Tibial nerve (tissue), 4 donors: Measurements from ENCODE around the gene SLC6A17. TPM values are rescaled to one million over a fixed set of nuclear protein-coding genes. Genes with fewer than 3 reads are reported as not detected.

Source experiments
- DNase-seq, 2 donors: peaks; one replicate each; pipeline ENCODE4 v3.0.0-alpha.2; 2019; ENCODE audit warnings: low spot score in 2 of 2
- H3K27ac ChIP-seq, 4 donors: fragments of 200-600 bp; sonication (generic) in 3 of 4; one replicate each; pipeline ENCODE4 v1.5.1; 2017 to 2019; ENCODE audit warnings: mild to moderate bottlenecking in 1 of 4
- H3K27me3 ChIP-seq, 2 donors: fragments of 200-600 bp; sonication (generic) in 1 of 2; one replicate each; pipeline versions ENCODE4 v1.5.1 to v1.6.0; 2017 to 2019
- H3K36me3 ChIP-seq, 3 donors: fragments of 200-600 bp; sonication (generic); one replicate each; pipeline ENCODE4 v1.5.1; 2018 to 2019
- H3K4me1 ChIP-seq, 4 donors: fragments of 200-600 bp; sonication (generic) in 3 of 4; one replicate each; pipeline ENCODE4 v1.5.1; 2017 to 2019
- H3K4me3 ChIP-seq, 4 donors: fragments of 200-600 bp; sonication (generic) in 3 of 4; one replicate each; pipeline ENCODE4 v1.5.1; 2017 to 2019; ENCODE audit warnings: mild to moderate bottlenecking in 1 of 4, moderate library complexity in 1 of 4
- H3K9me3 ChIP-seq, 4 donors: fragments of 200-600 bp; sonication (generic) in 3 of 4; one replicate each; pipeline ENCODE4 v1.5.1; 2017 to 2019
- CTCF ChIP-seq, 5 experiments: fragments of 200-600 bp in 3 of 5; fragments of 450-650 bp in 2 of 5; sonication (generic) in 3 of 5; IDR thresholded peaks; one replicate each; pipeline ENCODE4 v1.5.1; 2016 to 2019; ENCODE audit warnings: antibody characterized with exemption in 5 of 5, mild to moderate bottlenecking in 3 of 5, moderate library complexity in 2 of 5
- EP300 ChIP-seq, 2 donors: sonication (generic); formaldehyde crosslinking; IDR thresholded peaks; one replicate each; pipeline ENCODE4 v1.6.1; 2017; ENCODE audit warnings: antibody characterized with exemption in 2 of 2, mild to moderate bottlenecking in 1 of 2
- POLR2A ChIP-seq, 2 donors: fragments of 450-650 bp; IDR thresholded peaks; one replicate each; pipeline ENCODE4 v1.6.1; 2017; ENCODE audit warnings: antibody characterized with exemption in 2 of 2, mild to moderate bottlenecking in 2 of 2, moderate library complexity in 2 of 2
- WGBS, 2 donors: methylation state at CpG; one replicate each; pipeline ENCODE4 v1.1.5; 2018; 5-methylcytosine and 5-hydroxymethylcytosine counted together
- total RNA-seq, 4 donors: library from RNA; depleted of rRNA; stranded (reverse); fragments of >200 nt; gene quantifications; one replicate each; pipeline ENCODE4 v1.1.0, GENCODE V29; 2016

SLC6A17 gene
- total RNA-seq, 4 donors from 2014 or later, result under 0.01 to 0.22 TPM; not detected in 2

DNA sequence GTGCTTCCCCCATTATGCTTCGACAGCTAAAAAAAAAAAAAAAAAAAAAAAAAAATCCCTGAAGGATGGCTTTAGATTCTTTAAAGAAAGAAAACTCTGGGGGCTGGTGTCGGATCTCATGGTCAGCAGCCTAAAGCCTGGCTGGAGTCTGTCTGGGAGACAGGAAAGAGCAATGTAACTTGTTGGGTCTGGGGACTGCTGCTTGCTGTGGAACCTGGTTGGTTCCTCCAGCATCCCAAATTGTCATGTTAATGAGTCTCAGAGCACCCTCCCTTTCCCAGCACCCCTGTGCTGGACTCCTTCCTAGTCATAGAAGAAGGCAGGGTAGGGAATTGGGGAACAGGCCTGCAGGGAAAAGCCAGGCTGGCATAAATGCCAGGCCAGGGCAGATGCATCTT is 62.8 kb downstream of the SLC6A17 start:
- no peaks in the 10 kb centered on the region for H3K27me3 ChIP-seq
- WGBS, 2 donors, result 63 to 76% methylated on average over 2 of the region's 2 CpGs
- no peak for DNase-seq
- no peaks in the 10 kb centered on the region for H3K9me3 ChIP-seq
- H3K4me3 ChIP-seq, result no peak overlapping the region
- TF ChIP-seq POLR2A (IDR thresholded peaks at IDR 0.05) (no peak), EP300 (IDR thresholded peaks at IDR 0.05) (no peak), CTCF (IDR thresholded peaks at IDR 0.05) (no peak)
- H3K36me3 ChIP-seq, result peaks cover 0 to 10% (median 0%) of the 10 kb centered on the region in 3 donors
- H3K27ac ChIP-seq, result no peak overlapping the region
- peaks cover 0 to 55% (median 7%) of the 10 kb centered on the region in 4 donors for H3K4me1 ChIP-seq

DNA sequence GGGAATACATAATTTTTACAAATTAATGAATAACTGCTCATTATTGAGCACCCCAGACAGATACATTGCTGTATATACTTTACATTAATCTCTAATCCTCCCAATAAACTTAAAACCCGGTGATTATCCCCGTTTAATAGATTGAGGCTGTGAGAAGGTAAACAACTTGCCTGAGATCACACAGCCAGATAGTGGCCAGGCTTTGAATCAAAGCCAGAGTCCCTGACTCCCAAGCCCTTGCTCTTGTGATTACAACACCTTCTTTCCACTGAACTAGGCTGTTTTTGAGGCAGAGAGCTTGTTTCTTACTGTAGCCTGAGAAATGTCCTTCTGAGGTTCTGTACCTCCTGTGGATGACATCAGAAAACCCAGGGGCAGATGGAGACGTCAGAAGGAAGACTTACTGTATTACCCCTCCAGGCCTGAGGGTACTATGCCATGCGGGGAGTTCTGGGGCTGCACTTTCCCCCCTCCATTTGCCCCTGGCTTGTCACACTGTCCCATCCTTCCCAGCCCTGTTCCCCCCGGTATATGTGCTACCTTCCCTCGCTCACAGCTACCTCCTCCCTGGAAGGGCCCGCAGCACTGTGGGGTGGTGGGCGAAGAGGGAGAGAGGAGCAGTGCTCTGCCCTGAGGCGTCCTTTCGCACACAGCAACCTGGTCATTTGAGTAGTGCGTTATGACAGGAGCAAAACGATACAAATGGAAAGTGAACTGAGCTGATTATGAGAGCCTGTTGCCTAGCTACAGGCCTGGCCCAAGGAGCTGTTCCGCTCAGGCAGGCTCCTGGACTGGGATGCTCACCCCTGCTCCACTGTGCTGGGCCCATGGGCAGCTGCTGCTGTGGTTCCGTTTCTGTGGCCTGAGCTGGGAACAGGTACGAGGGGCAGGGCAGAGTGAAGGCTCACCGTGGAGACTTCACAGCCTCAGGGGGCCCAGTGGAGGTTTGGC is 64.4 kb downstream of the SLC6A17 start:
- peaks cover 0 to 10% (median 0%) of the 10 kb centered on the region in 3 donors for H3K36me3 ChIP-seq
- TF ChIP-seq EP300 (IDR thresholded peaks at IDR 0.05) (no peak), CTCF (IDR thresholded peaks at IDR 0.05) (no peak), POLR2A (IDR thresholded peaks at IDR 0.05) (no peak)
- H3K4me3 ChIP-seq, result no peak overlapping the region
- WGBS, 2 donors, result 83 to 86% methylated on average over 16 of the region's 16 CpGs
- no peak overlapping the region for H3K27ac ChIP-seq
- peaks cover 0 to 47% (median 3%) of the 10 kb centered on the region in 4 donors for H3K4me1 ChIP-seq
- no peaks in the 10 kb centered on the region for H3K9me3 ChIP-seq
- DNase-seq, result no peak
- H3K27me3 ChIP-seq, result no peaks in the 10 kb centered on the region

DNA sequence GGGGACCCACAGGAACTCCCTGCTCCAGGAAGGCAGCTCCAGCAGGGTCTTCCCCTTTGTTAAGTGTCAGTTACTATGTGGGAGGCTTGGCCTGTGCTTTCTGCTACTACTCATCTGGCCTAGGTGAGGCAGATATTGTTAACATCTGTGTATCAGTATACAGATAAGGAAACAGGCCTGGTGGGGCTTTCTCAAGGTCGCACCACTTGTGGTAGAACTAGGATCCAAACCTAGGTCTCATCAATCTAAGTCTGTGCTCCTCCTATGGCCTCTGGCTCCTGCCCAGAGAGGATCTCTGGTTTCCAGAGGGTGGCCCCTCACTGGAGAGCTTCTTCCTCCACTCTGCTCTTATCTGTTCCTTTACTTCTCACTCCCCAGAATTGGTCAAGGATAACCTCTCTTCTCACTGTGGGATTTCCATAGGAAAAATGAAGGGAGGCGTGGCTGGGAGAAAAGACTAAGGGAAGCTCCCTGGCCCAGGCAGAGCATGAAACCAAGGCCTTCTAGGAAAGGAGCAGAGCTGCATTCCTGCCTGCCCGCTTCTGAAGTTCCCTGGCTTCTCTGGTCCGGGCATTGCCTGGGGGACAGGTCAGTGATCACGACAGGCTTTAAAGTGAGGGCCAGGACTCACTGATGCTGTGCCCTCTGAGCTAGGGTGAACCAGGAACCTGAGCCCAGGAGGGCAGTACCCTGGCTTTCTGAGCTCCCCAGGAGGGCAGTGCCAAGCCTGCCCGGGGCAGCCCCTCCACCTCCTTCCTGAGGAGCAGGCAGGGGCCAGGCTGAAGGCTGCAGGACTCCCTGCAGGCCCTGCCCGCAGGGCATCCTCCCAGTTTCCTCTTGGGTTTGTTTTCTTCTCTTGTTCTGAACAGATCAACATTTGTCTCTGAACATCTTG is 65.6 kb downstream of the SLC6A17 start:
- no peak for DNase-seq
- Histone ChIP-seq H3K27ac (no peak overlapping the region), H3K9me3 (no peaks in the 10 kb centered on the region), H3K27me3 (no peaks in the 10 kb centered on the region), H3K36me3 (peaks cover 0 to 10% (median 0%) of the 10 kb centered on the region in 3 donors), H3K4me1 (peaks cover 0 to 46% (median 2%) of the 10 kb centered on the region in 4 donors), H3K4me3 (no peak overlapping the region)
- 83 to 84% methylated on average over 6 to 7 of the region's 7 CpGs for WGBS, 2 donors
- TF ChIP-seq CTCF (IDR thresholded peaks at IDR 0.05), result no peak
- no peak for TF ChIP-seq EP300 (IDR thresholded peaks at IDR 0.05)

- Histone ChIP-seq H3K9me3 (no peaks in the 10 kb centered on the region), H3K4me3 (no peak overlapping the region), H3K27me3 (no peaks in the 10 kb centered on the region), H3K27ac (no peak overlapping the region), H3K4me1 (peaks cover 0 to 35% (median 0%) of the 10 kb centered on the region in 4 donors), H3K36me3 (peaks cover 0 to 16% (median 0%) of the 10 kb centered on the region in 3 donors)
- DNase-seq, result no peak
- 90 to 94% methylated on average over 6 of the region's 6 CpGs for WGBS, 2 donors
- no peak for TF ChIP-seq CTCF (IDR thresholded peaks at IDR 0.05)
- TF ChIP-seq POLR2A (IDR thresholded peaks at IDR 0.05), result no peak
- TF ChIP-seq EP300 (IDR thresholded peaks at IDR 0.05), result no peak
Measured at GRCh38 chr1:110216844-110217444, 66.7 kb downstream of the SLC6A17 start.
